DMS153 (cell line): ENCODE results near the gene PGLYRP1.

Source experiments
- DNase-seq: peaks from one replicate; lab custom pipeline; 2025; lab: John Stamatoyannopoulos, UW

The PGLYRP1 gene

GRCh38 chr19:46000491-46001246 is 22.2 kb downstream of the PGLYRP1 start:
- DNase-seq, result peak; percentile 44

- peak; percentile 64 for DNase-seq
These were observed 23.2 kb downstream of the PGLYRP1 start for GRCh38 chr19:45999653-46000121.

- DNase-seq, result no peak
These were observed 24.0 kb downstream of the PGLYRP1 start for GRCh38 chr19:45998834-45999233.

GRCh38 chr19:45996933-45997332 is 25.9 kb downstream of the PGLYRP1 start:
- no peak for DNase-seq

GRCh38 chr19:45995715-45996385 is 27.0 kb downstream of the PGLYRP1 start:
- DNase-seq, result no peak

- DNase-seq, result peak; percentile 99
These were observed 27.7 kb downstream of the PGLYRP1 start, which contains the start of gene CCDC61 for GRCh38 chr19:45994998-45995714. CCDC61 (plus strand) TSS chr19:45995467; CDS start chr19:46003019, 7,552 bp downstream.

GRCh38 chr19:45994456-45994997 is 28.3 kb downstream of the PGLYRP1 start:
- no peak for DNase-seq

GRCh38 chr19:45990113-45990728 is 32.6 kb downstream of the PGLYRP1 start:
- no peak for DNase-seq

GRCh38 chr19:45985321-45985720 is 37.5 kb downstream of the PGLYRP1 start:
- no peak for DNase-seq

GRCh38 chr19:45981350-45981749 is 41.5 kb downstream of the PGLYRP1 start:
- DNase-seq, result no peak

- DNase-seq, result no peak
These were observed 44.7 kb downstream of the PGLYRP1 start for GRCh38 chr19:45978156-45978555.

- DNase-seq, result no peak
These were observed 46.7 kb downstream of the PGLYRP1 start for GRCh38 chr19:45976178-45976577.

- DNase-seq, result no peak
These were observed 47.4 kb downstream of the PGLYRP1 start for GRCh38 chr19:45975306-45976070.

- DNase-seq, result no peak
These were observed 49.1 kb downstream of the PGLYRP1 start, which contains the start of gene NOVA2 for GRCh38 chr19:45973553-45974338. NOVA2 (minus strand) TSS chr19:45973865; CDS start chr19:45973351, 514 bp downstream.

- no peak for DNase-seq
These were observed 49.8 kb downstream of the PGLYRP1 start for GRCh38 chr19:45972947-45973540.

GRCh38 chr19:45972081-45972946 is 50.5 kb downstream of the PGLYRP1 start:
- DNase-seq, result no peak

GRCh38 chr19:45971260-45971902 is 51.5 kb downstream of the PGLYRP1 start:
- no peak for DNase-seq

- DNase-seq, result no peak
These were observed 53.2 kb downstream of the PGLYRP1 start for GRCh38 chr19:45969676-45970075.
